Neural cell (in vitro differentiated cells): Measurements from ENCODE around the gene CEACAM8.

ENCODE experiments used
- CTCF ChIP-seq: fragments of 450-650 bp; IDR thresholded peaks from 2 replicates; pipeline ENCODE4 v1.5.1; 2014; ENCODE audit warnings: antibody characterized with exemption, mild to moderate bottlenecking, moderate library complexity; ENCODE audit not compliant: poor library complexity, severe bottlenecking
- EZH2 ChIP-seq: fragments of 200-600, 300-800 bp; shearing (Covaris generic), sonication (generic); IDR thresholded peaks from 2 replicates; pipeline ENCODE4 v1.6.1; 2014; ENCODE audit warnings: antibody characterized with exemption, low read length, borderline replicate concordance, mild to moderate bottlenecking; ENCODE audit not compliant: insufficient read depth, poor library complexity, severe bottlenecking
- POLR2AphosphoS5 ChIP-seq: IDR thresholded peaks from 2 replicates; pipeline ENCODE4 v1.6.1; 2012
- TAF1 ChIP-seq: IDR thresholded peaks from 2 replicates; pipeline ENCODE4 v1.6.1; 2012; ENCODE audit warnings: low read depth

- TF ChIP-seq TAF1 (no peak), POLR2AphosphoS5 (no peak), EZH2 (no peak), CTCF (no peak)
Observed at GRCh38 chr19:42634409-42635232, 39.9 kb upstream of the CEACAM8 start.
